Measurements from ENCODE around the gene PSMA5. TPM values are rescaled to one million over a fixed set of nuclear protein-coding genes. Genes with fewer than 3 reads are reported as not detected.

The PSMA5 gene
- polyA plus RNA-seq, 3 donors, result 36.6 to 119 (median 118) TPM

- peaks cover 0 to 2% (median 0%) of the 10 kb centered on the region in 7 donors for H3K9me3 Mint-ChIP-seq
- WGBS (ENCODE audit: insufficient coverage), result 94% methylated on average over 5 of the region's 5 CpGs
- no peaks in the 10 kb centered on the region for H3K4me1 Mint-ChIP-seq
- no peak overlapping the region for H3K9ac ChIP-seq (ENCODE audit: insufficient read depth, low read length, poor library complexity, severe bottlenecking)
- no peaks in the 10 kb centered on the region for H3K27me3 ChIP-seq (ENCODE audit: control insufficient read depth in 2 of 2, insufficient read depth in 2 of 2, low read length in 2 of 2)
- peaks cover 0 to 3% (median 0%) of the 10 kb centered on the region in 3 donors for H3K27me3 Mint-ChIP-seq (ENCODE audit: low read depth in 3 of 3)
- peaks cover 69 to 87% of the 10 kb centered on the region in 2 donors for H3K36me3 Mint-ChIP-seq
- no peak overlapping the region for H3K27ac ChIP-seq (ENCODE audit: low read depth in 1 of 2, low read length in 2 of 2)
- no peak overlapping the region for H3K4me3 ChIP-seq (replicated peaks in 1 of 3; ENCODE audit: low read depth in 2 of 3, low read length in 3 of 3)
- DNase-seq, result no peak
- H4K20me1 ChIP-seq (ENCODE audit: insufficient read depth, low read length), result peaks cover 3% of the 10 kb centered on the region
- no peak overlapping the region for H3K4me2 ChIP-seq (replicated peaks; ENCODE audit: extremely low read depth, low read length, poor library complexity, severe bottlenecking)
- no peaks in the 10 kb centered on the region for H3K79me2 ChIP-seq (ENCODE audit: insufficient read depth, low read length)
- no peak overlapping the region for H3K4me3 Mint-ChIP-seq
- intact Hi-C loops (cut with micrococcal nuclease), result no loop called here
- no peaks in the 10 kb centered on the region for H3K9me3 ChIP-seq (replicated peaks in 1 of 2; ENCODE audit: control insufficient read depth in 1 of 2, insufficient read depth in 1 of 2, low read length in 2 of 2)
- peaks cover 74 to 96% of the 10 kb centered on the region in 2 donors for H3K36me3 ChIP-seq (replicated peaks in 1 of 2; ENCODE audit: control insufficient read depth in 1 of 2, insufficient read depth in 2 of 2, low read length in 2 of 2)
- no peaks in the 10 kb centered on the region for H3K4me1 ChIP-seq (ENCODE audit: control insufficient read depth in 1 of 2, insufficient read depth in 2 of 2, low read length in 2 of 2)
- no peak overlapping the region for H3K27ac Mint-ChIP-seq
- TF ChIP-seq, protein P1, sequence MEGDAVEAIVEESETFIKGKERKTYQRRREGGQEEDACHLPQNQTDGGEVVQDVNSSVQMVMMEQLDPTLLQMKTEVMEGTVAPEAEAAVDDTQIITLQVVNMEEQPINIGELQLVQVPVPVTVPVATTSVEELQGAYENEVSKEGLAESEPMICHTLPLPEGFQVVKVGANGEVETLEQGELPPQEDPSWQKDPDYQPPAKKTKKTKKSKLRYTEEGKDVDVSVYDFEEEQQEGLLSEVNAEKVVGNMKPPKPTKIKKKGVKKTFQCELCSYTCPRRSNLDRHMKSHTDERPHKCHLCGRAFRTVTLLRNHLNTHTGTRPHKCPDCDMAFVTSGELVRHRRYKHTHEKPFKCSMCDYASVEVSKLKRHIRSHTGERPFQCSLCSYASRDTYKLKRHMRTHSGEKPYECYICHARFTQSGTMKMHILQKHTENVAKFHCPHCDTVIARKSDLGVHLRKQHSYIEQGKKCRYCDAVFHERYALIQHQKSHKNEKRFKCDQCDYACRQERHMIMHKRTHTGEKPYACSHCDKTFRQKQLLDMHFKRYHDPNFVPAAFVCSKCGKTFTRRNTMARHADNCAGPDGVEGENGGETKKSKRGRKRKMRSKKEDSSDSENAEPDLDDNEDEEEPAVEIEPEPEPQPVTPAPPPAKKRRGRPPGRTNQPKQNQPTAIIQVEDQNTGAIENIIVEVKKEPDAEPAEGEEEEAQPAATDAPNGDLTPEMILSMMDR (IDR thresholded peaks at IDR 0.05), result no peak
- no peak overlapping the region for H2AFZ ChIP-seq (ENCODE audit: insufficient read depth, low read depth, low read length, poor library complexity, severe bottlenecking)
These were observed 74.8 kb downstream of the PSMA5 start for GRCh38 chr1:109351457-109351856.

GRCh38 chr1:109350655-109351054 is 75.6 kb downstream of the PSMA5 start:
- no peak overlapping the region for H3K4me2 ChIP-seq (replicated peaks; ENCODE audit: extremely low read depth, low read length, poor library complexity, severe bottlenecking)
- TF ChIP-seq, protein P1 (IDR thresholded peaks at IDR 0.05), result no peak
- no peak overlapping the region for H3K4me3 Mint-ChIP-seq
- H3K27ac Mint-ChIP-seq, result no peak overlapping the region
- H3K27me3 Mint-ChIP-seq (ENCODE audit: low read depth in 3 of 3), result peaks cover 0 to 3% (median 0%) of the 10 kb centered on the region in 3 donors
- WGBS (ENCODE audit: insufficient coverage), result no CpG with 5 or more reads among the region's 1 CpG
- H3K9ac ChIP-seq (ENCODE audit: insufficient read depth, low read length, poor library complexity, severe bottlenecking), result no peak overlapping the region
- H3K4me3 ChIP-seq (replicated peaks in 1 of 3; ENCODE audit: low read depth in 2 of 3, low read length in 3 of 3), result no peak overlapping the region
- H4K20me1 ChIP-seq (ENCODE audit: insufficient read depth, low read length), result peaks cover 3% of the 10 kb centered on the region
- H3K36me3 ChIP-seq (replicated peaks in 1 of 2; ENCODE audit: control insufficient read depth in 1 of 2, insufficient read depth in 2 of 2, low read length in 2 of 2), result peaks cover 72 to 98% of the 10 kb centered on the region in 2 donors
- H3K9me3 Mint-ChIP-seq, result peaks cover 0 to 2% (median 0%) of the 10 kb centered on the region in 7 donors
- no peak overlapping the region for H2AFZ ChIP-seq (ENCODE audit: insufficient read depth, low read depth, low read length, poor library complexity, severe bottlenecking)
- no peaks in the 10 kb centered on the region for H3K9me3 ChIP-seq (replicated peaks in 1 of 2; ENCODE audit: control insufficient read depth in 1 of 2, insufficient read depth in 1 of 2, low read length in 2 of 2)
- no peaks in the 10 kb centered on the region for H3K79me2 ChIP-seq (ENCODE audit: insufficient read depth, low read length)
- H3K4me1 ChIP-seq (ENCODE audit: control insufficient read depth in 1 of 2, insufficient read depth in 2 of 2, low read length in 2 of 2), result no peaks in the 10 kb centered on the region
- H3K27me3 ChIP-seq (ENCODE audit: control insufficient read depth in 2 of 2, insufficient read depth in 2 of 2, low read length in 2 of 2), result no peaks in the 10 kb centered on the region
- no peaks in the 10 kb centered on the region for H3K4me1 Mint-ChIP-seq
- DNase-seq, result no peak
- intact Hi-C loops (cut with micrococcal nuclease), result no loop called here
- H3K36me3 Mint-ChIP-seq, result peaks cover 76 to 95% of the 10 kb centered on the region in 2 donors
- no peak overlapping the region for H3K27ac ChIP-seq (ENCODE audit: low read depth in 1 of 2, low read length in 2 of 2)
